Panc1 (cell line): ENCODE measurements around the gene ADRM1.

Experiments used
- CTCF ChIP-seq: fragments of 450-650 bp; IDR thresholded peaks from 2 replicates; pipeline ENCODE4 v1.5.1; 2017; ENCODE audit warnings: mild to moderate bottlenecking
- POLR2AphosphoS5 ChIP-seq: IDR thresholded peaks from 2 replicates; pipeline ENCODE4 v1.6.1; 2012; ENCODE audit warnings: mild to moderate bottlenecking, low read depth, low read length, moderate library complexity
- REST ChIP-seq, 2 experiments: IDR thresholded peaks; 2 replicates each; pipeline ENCODE4 v1.6.1; 2011 to 2012; ENCODE audit warnings: low read depth in 2 of 2, control low read depth in 1 of 2, low read length in 1 of 2, mild to moderate bottlenecking in 1 of 2, moderate library complexity in 1 of 2; ENCODE audit not compliant: insufficient read depth in 1 of 2

GRCh38 chr20:62301773-62302340, 940 bp upstream of the ADRM1 start:
- TF ChIP-seq CTCF (peak; percentile 87), POLR2AphosphoS5 (no peak; the same call in 1 of the 2 replicates), REST (IDR thresholded peaks at IDR 0.05; ENCODE audit: insufficient read depth in 1 of 2, low read depth in 2 of 2, low read length in 1 of 2) (no peak)
